GM12892 (cell line): ENCODE measurements around the gene ZNF562.
"Not testable (repeated sequence)": the region's sequence is repeated elsewhere in the genome, so short reads cannot be mapped to it uniquely, and the experiment has no call there.

ENCODE experiments used
- POLR2A ChIP-seq: IDR thresholded peaks from 2 replicates; pipeline ENCODE4 v1.6.1; 2011; ENCODE audit warnings: low read depth, low read length, control low read depth
- POLR2AphosphoS5 ChIP-seq: IDR thresholded peaks from 2 replicates; pipeline ENCODE4 v1.6.1; 2011; ENCODE audit warnings: low read depth, low read length, control low read depth
- TAF1 ChIP-seq: IDR thresholded peaks from 2 replicates; pipeline ENCODE4 v1.6.1; 2011; ENCODE audit warnings: low read depth, mild to moderate bottlenecking, control low read depth, low read length, borderline replicate concordance

- TF ChIP-seq POLR2A, POLR2AphosphoS5, TAF1: not testable (repeated sequence)
Observed at GRCh38 chr19:9679996-9680395, 5.1 kb upstream of the ZNF562 start.
